Suprapubic skin (tissue), 4 donors: ENCODE data around the gene ACAA1. TPM values are rescaled to one million over a fixed set of nuclear protein-coding genes. Genes with fewer than 3 reads are reported as not detected.

Source experiments
- DNase-seq, 2 donors: peaks; one replicate each; pipeline ENCODE4 v3.0.0-alpha.2; 2019; ENCODE audit warnings: low spot score in 2 of 2
- H3K27ac ChIP-seq: fragments of 200-600 bp; sonication (generic); one replicate; pipeline ENCODE4 v1.5.1; 2019
- H3K27me3 ChIP-seq: fragments of 200-600 bp; sonication (generic); one replicate; pipeline ENCODE4 v1.5.1; 2019
- H3K36me3 ChIP-seq: fragments of 200-600 bp; sonication (generic); one replicate; pipeline ENCODE4 v1.5.1; 2019
- H3K4me1 ChIP-seq: fragments of 200-600 bp; sonication (generic); one replicate; pipeline ENCODE4 v1.5.1; 2019
- H3K4me3 ChIP-seq: fragments of 200-600 bp; sonication (generic); one replicate; pipeline ENCODE4 v1.5.1; 2019; ENCODE audit warnings: mild to moderate bottlenecking
- H3K9me3 ChIP-seq: fragments of 200-600 bp; sonication (generic); one replicate; pipeline ENCODE4 v1.5.1; 2019
- EP300 ChIP-seq: sonication (generic); formaldehyde crosslinking; IDR thresholded peaks from one replicate; pipeline ENCODE4 v1.6.1; 2017; ENCODE audit warnings: antibody characterized with exemption
- POLR2A ChIP-seq, 2 donors: fragments of 450-650 bp; IDR thresholded peaks; one replicate each; pipeline ENCODE4 v1.6.1; 2017; ENCODE audit warnings: antibody characterized with exemption in 2 of 2, mild to moderate bottlenecking in 2 of 2, moderate library complexity in 2 of 2
- POLR2AphosphoS5 ChIP-seq, 3 donors: sonication (generic); formaldehyde crosslinking; IDR thresholded peaks; one replicate each; pipeline ENCODE4 v1.6.1; 2017; ENCODE audit warnings: antibody characterized with exemption in 3 of 3
- WGBS: methylation state at CpG from one replicate; pipeline ENCODE4 v1.1.5; 2018; 5-methylcytosine and 5-hydroxymethylcytosine counted together
- total RNA-seq, 4 donors: library from RNA; depleted of rRNA; stranded (reverse); fragments of >200 nt; gene quantifications; one replicate each; pipeline ENCODE4 v1.1.0, GENCODE V29; 2016
- TF ChIP-seq, protein P1 (sequence below), 2 donors: fragments of 200-600 bp in 1 of 2; fragments of 450-650 bp in 1 of 2; sonication (generic) in 1 of 2; IDR thresholded peaks; one replicate each; pipeline ENCODE4 v1.5.1; 2016 to 2019; ENCODE audit warnings: antibody characterized with exemption in 2 of 2, mild to moderate bottlenecking in 1 of 2, moderate library complexity in 1 of 2

ACAA1 gene
- total RNA-seq, 4 donors from 2014 or later, result 29.3 to 54.5 (median 51.4) TPM

- Histone ChIP-seq H3K4me3 (no peak overlapping the region), H3K27ac (no peak overlapping the region), H3K9me3 (no peaks in the 10 kb centered on the region), H3K36me3 (peaks cover 92% of the 10 kb centered on the region), H3K27me3 (no peaks in the 10 kb centered on the region), H3K4me1 (peaks cover 2% of the 10 kb centered on the region)
- WGBS, result 89% methylated on average over 1 of the region's 1 CpG
- peak in 1 of 2 donors; percentile 23 for DNase-seq
- TF ChIP-seq POLR2AphosphoS5 (IDR thresholded peaks at IDR 0.05), result no peak
- no peak for TF ChIP-seq POLR2A (IDR thresholded peaks at IDR 0.05)
- TF ChIP-seq, protein P1, sequence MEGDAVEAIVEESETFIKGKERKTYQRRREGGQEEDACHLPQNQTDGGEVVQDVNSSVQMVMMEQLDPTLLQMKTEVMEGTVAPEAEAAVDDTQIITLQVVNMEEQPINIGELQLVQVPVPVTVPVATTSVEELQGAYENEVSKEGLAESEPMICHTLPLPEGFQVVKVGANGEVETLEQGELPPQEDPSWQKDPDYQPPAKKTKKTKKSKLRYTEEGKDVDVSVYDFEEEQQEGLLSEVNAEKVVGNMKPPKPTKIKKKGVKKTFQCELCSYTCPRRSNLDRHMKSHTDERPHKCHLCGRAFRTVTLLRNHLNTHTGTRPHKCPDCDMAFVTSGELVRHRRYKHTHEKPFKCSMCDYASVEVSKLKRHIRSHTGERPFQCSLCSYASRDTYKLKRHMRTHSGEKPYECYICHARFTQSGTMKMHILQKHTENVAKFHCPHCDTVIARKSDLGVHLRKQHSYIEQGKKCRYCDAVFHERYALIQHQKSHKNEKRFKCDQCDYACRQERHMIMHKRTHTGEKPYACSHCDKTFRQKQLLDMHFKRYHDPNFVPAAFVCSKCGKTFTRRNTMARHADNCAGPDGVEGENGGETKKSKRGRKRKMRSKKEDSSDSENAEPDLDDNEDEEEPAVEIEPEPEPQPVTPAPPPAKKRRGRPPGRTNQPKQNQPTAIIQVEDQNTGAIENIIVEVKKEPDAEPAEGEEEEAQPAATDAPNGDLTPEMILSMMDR (IDR thresholded peaks at IDR 0.05), result no peak
- TF ChIP-seq EP300, result no peak
Measured at GRCh38 chr3:38128303-38128655, 8.6 kb downstream of the ACAA1 start.

GRCh38 chr3:38127611-38128302 lies 9.2 kb downstream of the ACAA1 start:
- Histone ChIP-seq H3K4me3 (no peak overlapping the region), H3K36me3 (peaks cover 92% of the 10 kb centered on the region), H3K27ac (no peak overlapping the region), H3K4me1 (peaks cover 2% of the 10 kb centered on the region), H3K27me3 (no peaks in the 10 kb centered on the region), H3K9me3 (no peaks in the 10 kb centered on the region)
- TF ChIP-seq POLR2AphosphoS5 (IDR thresholded peaks at IDR 0.05), result no peak
- TF ChIP-seq EP300, result no peak
- no peak for TF ChIP-seq POLR2A (IDR thresholded peaks at IDR 0.05)
- TF ChIP-seq, protein P1 (IDR thresholded peaks at IDR 0.05), result no peak
- peak in 1 of 2 donors; percentile 24 for DNase-seq
- 93% methylated on average over 4 of the region's 4 CpGs for WGBS

GRCh38 chr3:38126121-38126892 lies 10.6 kb downstream of the ACAA1 start:
- peak in 1 of 2 donors; percentile 52 for DNase-seq
- no peaks in the 10 kb centered on the region for H3K4me1 ChIP-seq
- peaks cover 92% of the 10 kb centered on the region for H3K36me3 ChIP-seq
- H3K27ac ChIP-seq, result no peak overlapping the region
- no CpG with 5 or more reads among the region's 6 CpGs for WGBS
- H3K4me3 ChIP-seq, result no peak overlapping the region
- H3K9me3 ChIP-seq, result no peaks in the 10 kb centered on the region
- TF ChIP-seq, protein P1 (IDR thresholded peaks at IDR 0.05), result no peak
- TF ChIP-seq POLR2A (IDR thresholded peaks at IDR 0.05) (no peak), EP300 (no peak), POLR2AphosphoS5 (IDR thresholded peaks at IDR 0.05) (no peak)
- no peaks in the 10 kb centered on the region for H3K27me3 ChIP-seq

- H3K9me3 ChIP-seq, result no peaks in the 10 kb centered on the region
- H3K4me1 ChIP-seq, result no peaks in the 10 kb centered on the region
- no peak overlapping the region for H3K27ac ChIP-seq
- 90% methylated on average over 8 of the region's 11 CpGs for WGBS
- H3K27me3 ChIP-seq, result no peaks in the 10 kb centered on the region
- H3K4me3 ChIP-seq, result no peak overlapping the region
- H3K36me3 ChIP-seq, result peaks cover 92% of the 10 kb centered on the region
- DNase-seq, result peak in 1 of 2 donors; percentile 70
- TF ChIP-seq POLR2AphosphoS5 (IDR thresholded peaks at IDR 0.05), result no peak
Measured at GRCh38 chr3:38125305-38126120, 11.4 kb downstream of the ACAA1 start.

DNA sequence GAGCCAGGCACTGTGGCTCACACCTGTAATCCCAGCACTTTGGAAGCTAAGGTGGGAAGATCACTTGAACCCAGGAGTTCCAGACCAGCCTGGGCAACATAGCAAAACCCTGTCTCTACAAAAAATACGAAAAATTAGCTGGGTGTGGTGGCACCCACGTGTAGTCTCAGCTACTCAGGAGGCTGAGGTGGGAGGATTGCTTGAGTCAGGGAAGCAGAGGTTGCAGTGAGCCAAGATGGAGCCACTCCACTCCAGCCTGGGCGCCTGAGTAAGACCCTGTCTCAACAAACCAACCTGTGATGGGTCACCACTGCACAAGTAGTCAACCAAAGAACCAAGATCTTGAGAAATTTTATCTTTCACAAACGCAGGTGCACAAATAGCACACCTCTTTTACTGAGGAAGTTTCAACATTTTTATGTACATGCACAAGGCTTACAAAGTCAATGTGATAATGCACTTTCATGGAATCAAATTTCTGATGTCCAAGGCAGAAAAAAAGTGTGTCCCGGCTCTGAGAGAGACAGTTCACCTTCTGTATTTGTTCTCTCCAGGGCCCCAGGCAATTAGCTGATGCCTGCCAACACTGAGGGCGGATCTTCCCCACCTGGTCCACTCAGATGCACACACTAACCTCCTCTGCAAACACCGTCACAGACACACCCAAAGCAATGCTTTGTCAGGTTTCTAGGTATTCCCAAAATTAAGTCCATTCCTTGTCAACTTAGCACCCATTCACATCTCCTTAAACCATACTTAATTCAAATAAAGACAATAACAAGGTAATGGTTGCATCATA lies 12.4 kb downstream of the ACAA1 start:
- Histone ChIP-seq H3K27ac (no peak overlapping the region), H3K9me3 (no peaks in the 10 kb centered on the region), H3K4me3 (no peak overlapping the region), H3K4me1 (no peaks in the 10 kb centered on the region), H3K27me3 (no peaks in the 10 kb centered on the region), H3K36me3 (peaks cover 96% of the 10 kb centered on the region)
- 65% methylated on average over 7 of the region's 7 CpGs for WGBS
- DNase-seq, result peak in 1 of 2 donors; percentile 63
- TF ChIP-seq, protein P1 (IDR thresholded peaks at IDR 0.05), result no peak
- TF ChIP-seq POLR2A (IDR thresholded peaks at IDR 0.05) (no peak), EP300 (no peak), POLR2AphosphoS5 (IDR thresholded peaks at IDR 0.05) (no peak)
